HG03097 (cell line): ENCODE data around the gene ITPR3.
A peak's percentile ranks its signal among the peaks of the same experiment; 100 is the strongest.

ENCODE experiments used
- ATAC-seq: cut with Tn5 transposase; IDR thresholded peaks from one replicate; pipeline ENCODE4 v1.9.1; 2021; ENCODE audit not compliant: unreplicated experiment, low FRiP score

ITPR3 gene

GRCh38 chr6:33633462-33634158 lies 12.5 kb downstream of the ITPR3 start:
- ATAC-seq = peak; percentile 59

GRCh38 chr6:33634161-33634727 lies 13.1 kb downstream of the ITPR3 start:
- no peak for ATAC-seq

- no peak for ATAC-seq
Measured at GRCh38 chr6:33634946-33635345, 13.8 kb downstream of the ITPR3 start.

- no peak for ATAC-seq
Measured at GRCh38 chr6:33636655-33637054, 15.5 kb downstream of the ITPR3 start.

- no peak for ATAC-seq
Measured at GRCh38 chr6:33638556-33638955, 17.4 kb downstream of the ITPR3 start.

- no peak for ATAC-seq
Measured at GRCh38 chr6:33639559-33639958, 18.4 kb downstream of the ITPR3 start.

GRCh38 chr6:33640361-33640760 lies 19.2 kb downstream of the ITPR3 start:
- no peak for ATAC-seq

GRCh38 chr6:33641144-33641543 lies 20.0 kb downstream of the ITPR3 start:
- ATAC-seq = no peak

- ATAC-seq = no peak
Measured at GRCh38 chr6:33641602-33642001, 20.5 kb downstream of the ITPR3 start.

GRCh38 chr6:33642897-33643296 lies 21.8 kb downstream of the ITPR3 start:
- ATAC-seq = no peak

- no peak for ATAC-seq
Measured at GRCh38 chr6:33651403-33651802, 30.3 kb downstream of the ITPR3 start.

GRCh38 chr6:33652002-33652401 lies 30.9 kb downstream of the ITPR3 start:
- ATAC-seq = no peak

GRCh38 chr6:33654831-33655554 lies 33.9 kb downstream of the ITPR3 start:
- ATAC-seq = no peak

GRCh38 chr6:33656844-33657243 lies 35.7 kb downstream of the ITPR3 start:
- ATAC-seq = no peak

GRCh38 chr6:33658982-33659689 lies 38.0 kb downstream of the ITPR3 start:
- no peak for ATAC-seq

- no peak for ATAC-seq
Measured at GRCh38 chr6:33659986-33660385, 38.9 kb downstream of the ITPR3 start.

- ATAC-seq = no peak
Measured at GRCh38 chr6:33661106-33661838, 40.1 kb downstream of the ITPR3 start.

GRCh38 chr6:33662318-33662717 lies 41.2 kb downstream of the ITPR3 start:
- no peak for ATAC-seq

- ATAC-seq = no peak
Measured at GRCh38 chr6:33663028-33663427, 41.9 kb downstream of the ITPR3 start.

GRCh38 chr6:33663727-33664449 lies 42.8 kb downstream of the ITPR3 start:
- ATAC-seq = no peak
